Measurements from ENCODE around the gene PRDM5. TPM values are rescaled to one million over a fixed set of nuclear protein-coding genes. Genes with fewer than 3 reads are reported as not detected.

PRDM5 gene
- total and polyA plus RNA-seq, 12 donors, result 3.4 to 26.1 (median 12.3) TPM

DNA sequence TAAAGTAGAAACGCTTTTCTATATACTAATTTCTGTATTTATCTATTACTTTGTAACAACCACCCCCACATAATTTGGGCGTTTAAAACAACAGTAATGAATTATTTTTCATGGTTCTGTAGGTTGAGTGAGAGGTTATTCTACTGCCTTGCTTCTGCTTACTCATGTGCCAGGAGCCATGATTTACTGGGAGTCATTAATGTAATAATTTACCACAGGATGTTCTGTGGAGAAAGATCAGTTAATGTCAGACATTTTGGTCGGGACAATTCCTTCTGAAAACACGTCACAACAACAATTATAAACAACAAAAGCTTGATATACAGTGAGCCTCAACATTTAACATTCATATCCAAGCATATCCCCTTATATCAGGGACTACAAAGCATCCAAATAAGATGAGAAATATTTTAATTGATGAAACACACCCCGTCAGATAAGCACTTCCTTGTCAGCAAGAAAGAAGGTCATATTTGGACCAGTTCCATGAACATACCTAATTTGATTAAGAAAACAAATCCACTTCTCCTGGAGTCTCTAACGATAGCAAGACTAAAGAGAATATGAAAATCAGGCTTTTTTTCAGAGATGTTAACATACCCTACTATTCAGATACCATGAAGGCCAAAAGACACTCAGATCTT lies 238.5 kb downstream of the PRDM5 start:
- WGBS, 4 donors, result 50 to 62% (median 53%) methylated on average over 6 of the region's 6 CpGs
- intact Hi-C loops (cut with DNase I), result no loop called here
- Histone ChIP-seq H3K27ac (no peak overlapping the region), H3K4me3 (no peak overlapping the region), H3K36me3 (replicated peaks in 1 of 2) (no peaks in the 10 kb centered on the region), H3K27me3 (no peaks in the 10 kb centered on the region), H3K4me1 (replicated peaks in 1 of 2) (no peaks in the 10 kb centered on the region), H3K9me3 (replicated peaks in 1 of 3) (no peaks in the 10 kb centered on the region)
- no peak for DNase-seq
- TF ChIP-seq, protein P1, sequence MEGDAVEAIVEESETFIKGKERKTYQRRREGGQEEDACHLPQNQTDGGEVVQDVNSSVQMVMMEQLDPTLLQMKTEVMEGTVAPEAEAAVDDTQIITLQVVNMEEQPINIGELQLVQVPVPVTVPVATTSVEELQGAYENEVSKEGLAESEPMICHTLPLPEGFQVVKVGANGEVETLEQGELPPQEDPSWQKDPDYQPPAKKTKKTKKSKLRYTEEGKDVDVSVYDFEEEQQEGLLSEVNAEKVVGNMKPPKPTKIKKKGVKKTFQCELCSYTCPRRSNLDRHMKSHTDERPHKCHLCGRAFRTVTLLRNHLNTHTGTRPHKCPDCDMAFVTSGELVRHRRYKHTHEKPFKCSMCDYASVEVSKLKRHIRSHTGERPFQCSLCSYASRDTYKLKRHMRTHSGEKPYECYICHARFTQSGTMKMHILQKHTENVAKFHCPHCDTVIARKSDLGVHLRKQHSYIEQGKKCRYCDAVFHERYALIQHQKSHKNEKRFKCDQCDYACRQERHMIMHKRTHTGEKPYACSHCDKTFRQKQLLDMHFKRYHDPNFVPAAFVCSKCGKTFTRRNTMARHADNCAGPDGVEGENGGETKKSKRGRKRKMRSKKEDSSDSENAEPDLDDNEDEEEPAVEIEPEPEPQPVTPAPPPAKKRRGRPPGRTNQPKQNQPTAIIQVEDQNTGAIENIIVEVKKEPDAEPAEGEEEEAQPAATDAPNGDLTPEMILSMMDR (IDR thresholded peaks at IDR 0.05), result no peak
- TF ChIP-seq POLR2A (IDR thresholded peaks at IDR 0.05), result no peak

DNA sequence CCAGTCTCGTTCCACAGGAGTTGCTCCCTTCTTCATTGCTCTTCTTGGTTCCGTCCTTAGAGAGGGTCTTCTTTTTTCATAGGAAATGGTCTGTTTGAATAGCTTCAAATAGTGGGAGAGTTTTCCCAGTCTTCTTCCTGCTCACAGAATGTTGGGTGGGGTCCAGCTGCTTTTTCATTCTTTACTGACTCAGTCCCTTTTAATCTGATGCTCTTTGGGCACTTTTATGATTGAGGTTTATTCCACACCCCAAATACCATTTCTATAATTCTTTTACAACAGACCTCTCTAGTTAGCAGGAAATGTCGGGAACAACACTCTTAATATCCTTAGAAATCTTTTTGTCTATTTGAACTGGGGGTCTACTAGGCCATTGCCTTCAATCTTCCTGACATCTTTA lies 239.5 kb downstream of the PRDM5 start:
- H3K36me3 ChIP-seq (replicated peaks in 1 of 2), result no peaks in the 10 kb centered on the region
- no peak for DNase-seq
- no peak overlapping the region for H3K4me3 ChIP-seq
- WGBS, 4 donors, result 89 to 93% (median 91%) methylated on average over 3 of the region's 3 CpGs
- H3K27me3 ChIP-seq, result no peaks in the 10 kb centered on the region
- no peaks in the 10 kb centered on the region for H3K9me3 ChIP-seq (replicated peaks in 1 of 3)
- no peak overlapping the region for H3K27ac ChIP-seq
- intact Hi-C loops (cut with DNase I), result no loop called here
- no peaks in the 10 kb centered on the region for H3K4me1 ChIP-seq (replicated peaks in 1 of 2)
- TF ChIP-seq POLR2A (IDR thresholded peaks at IDR 0.05), result no peak
- TF ChIP-seq, protein P1 (IDR thresholded peaks at IDR 0.05), result no peak

DNA sequence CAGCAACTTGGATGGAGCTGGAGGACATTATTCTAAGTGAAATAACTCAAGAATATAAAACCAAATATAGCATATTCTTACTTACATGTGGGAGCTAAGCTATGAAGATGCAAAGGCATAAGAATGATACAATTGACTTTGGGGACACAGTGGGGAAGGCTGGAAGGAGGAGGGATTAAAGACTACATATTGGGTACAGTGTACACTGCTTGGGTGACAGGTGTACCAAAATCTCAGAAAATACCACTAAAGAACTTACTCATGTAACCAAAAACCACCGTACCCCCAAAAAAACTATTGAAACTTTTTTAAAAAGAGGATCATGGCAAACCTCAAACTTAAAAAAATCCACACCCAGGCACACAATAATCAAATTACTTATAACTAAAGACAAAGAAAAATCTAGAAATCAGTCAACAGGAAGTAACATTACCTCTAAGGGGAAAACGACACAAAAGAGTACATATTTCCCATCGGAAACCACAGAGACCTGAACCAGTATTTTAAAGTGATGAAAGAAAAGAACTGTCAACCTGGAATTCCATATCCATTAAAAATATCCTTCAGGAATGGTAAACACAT lies 241.8 kb downstream of the PRDM5 start:
- WGBS, 4 donors, result 77 to 94% (median 85%) methylated on average over 3 of the region's 3 CpGs
- no peaks in the 10 kb centered on the region for H3K27me3 ChIP-seq
- H3K27ac ChIP-seq, result no peak overlapping the region
- TF ChIP-seq, protein P1 (IDR thresholded peaks at IDR 0.05), result no peak
- no peak for TF ChIP-seq POLR2A (IDR thresholded peaks at IDR 0.05)
- H3K4me3 ChIP-seq, result no peak overlapping the region
- DNase-seq, result no peak
- no peaks in the 10 kb centered on the region for H3K36me3 ChIP-seq (replicated peaks in 1 of 2)
- H3K4me1 ChIP-seq (replicated peaks in 1 of 2), result no peaks in the 10 kb centered on the region
- H3K9me3 ChIP-seq (replicated peaks in 1 of 3), result no peaks in the 10 kb centered on the region
- intact Hi-C loops (cut with DNase I), result no loop called here

DNA sequence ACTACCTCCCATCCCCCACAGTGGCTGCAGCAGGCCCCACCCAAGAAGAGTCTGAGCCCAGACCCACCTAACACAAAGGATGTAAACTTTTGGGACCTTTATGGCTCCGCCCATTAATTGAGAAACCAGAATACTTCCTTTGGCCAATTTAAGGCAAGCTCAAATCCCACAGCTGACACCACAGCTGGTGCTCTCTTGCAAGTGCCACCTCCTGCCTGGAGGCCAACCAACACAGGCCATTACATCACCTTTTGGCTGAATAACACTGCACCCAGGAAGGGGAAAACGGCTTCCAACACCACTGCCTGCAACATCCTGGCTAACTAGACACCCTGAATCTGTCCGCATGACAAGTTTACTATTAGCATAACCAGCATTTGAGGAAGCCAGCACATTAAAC lies 248.8 kb downstream of the PRDM5 start:
- intact Hi-C loops (cut with DNase I), result no loop called here
- Histone ChIP-seq H3K27me3 (no peaks in the 10 kb centered on the region), H3K27ac (no peak overlapping the region), H3K4me3 (no peak overlapping the region), H3K4me1 (replicated peaks in 1 of 2) (no peaks in the 10 kb centered on the region), H3K36me3 (replicated peaks in 1 of 2) (no peaks in the 10 kb centered on the region), H3K9me3 (replicated peaks in 1 of 3) (no peaks in the 10 kb centered on the region)
- DNase-seq, result no peak
- no peak for TF ChIP-seq POLR2A (IDR thresholded peaks at IDR 0.05)
- TF ChIP-seq, protein P1 (IDR thresholded peaks at IDR 0.05), result no peak
- WGBS, 4 donors, result 90 to 100% (median 96%) methylated on average over 3 of the region's 3 CpGs
